Vagina (tissue), 2 donors: ENCODE measurements around the gene SENP1.

Source experiments
- CTCF ChIP-seq, 3 experiments: fragments of 450-650 bp in 2 of 3; fragments of 200-600 bp in 1 of 3; sonication (generic) in 1 of 3; IDR thresholded peaks; one replicate each; pipeline ENCODE4 v1.5.1; 2017 to 2019; ENCODE audit warnings: antibody characterized with exemption in 3 of 3, mild to moderate bottlenecking in 2 of 3, moderate library complexity in 2 of 3
- POLR2A ChIP-seq, 2 donors: fragments of 450-650 bp; IDR thresholded peaks; one replicate each; pipeline ENCODE4 v1.6.1; 2017; ENCODE audit warnings: antibody characterized with exemption in 2 of 2, mild to moderate bottlenecking in 2 of 2, moderate library complexity in 2 of 2
- POLR2AphosphoS5 ChIP-seq, 2 donors: sonication (generic); formaldehyde crosslinking; IDR thresholded peaks; one replicate each; pipeline ENCODE4 v1.9.0; 2017; ENCODE audit warnings: antibody characterized with exemption in 2 of 2, mild to moderate bottlenecking in 2 of 2, low read depth in 1 of 2; ENCODE audit not compliant: insufficient read depth in 1 of 2

GRCh38 chr12:48131517-48131916 lies 25.6 kb upstream of the SENP1 start:
- no peak for TF ChIP-seq CTCF (IDR thresholded peaks at IDR 0.05)
- TF ChIP-seq POLR2A (IDR thresholded peaks at IDR 0.05), result no peak
- no peak for TF ChIP-seq POLR2AphosphoS5 (IDR thresholded peaks at IDR 0.05; ENCODE audit: insufficient read depth in 1 of 2, low read depth in 1 of 2)
